NCI-H460 (cell line): ENCODE data around the gene ARF6. TPM values are rescaled to one million over a fixed set of nuclear protein-coding genes. Genes with fewer than 3 reads are reported as not detected.
A peak's percentile ranks its signal among the peaks of the same experiment; 100 is the strongest.
"Not testable (repeated sequence)": the region's sequence is repeated elsewhere in the genome, so short reads cannot be mapped to it uniquely, and the experiment has no call there.

Experiments
- DNase-seq: peaks from one replicate; pipeline ENCODE4 v3.0.0-alpha.2; 2016; ENCODE audit warnings: low read depth; ENCODE audit errors: extremely low read depth
- total RNA-seq: library from RNA; depleted of rRNA; stranded (reverse); fragments of >200 nt; shearing (Covaris generic); gene quantifications from 2 replicates; pipeline ENCODE4 v1.2.3, GENCODE V29; 2014

ARF6 gene
- total RNA-seq, 1 experiment from 2014 or later = 54.4 TPM

DNA sequence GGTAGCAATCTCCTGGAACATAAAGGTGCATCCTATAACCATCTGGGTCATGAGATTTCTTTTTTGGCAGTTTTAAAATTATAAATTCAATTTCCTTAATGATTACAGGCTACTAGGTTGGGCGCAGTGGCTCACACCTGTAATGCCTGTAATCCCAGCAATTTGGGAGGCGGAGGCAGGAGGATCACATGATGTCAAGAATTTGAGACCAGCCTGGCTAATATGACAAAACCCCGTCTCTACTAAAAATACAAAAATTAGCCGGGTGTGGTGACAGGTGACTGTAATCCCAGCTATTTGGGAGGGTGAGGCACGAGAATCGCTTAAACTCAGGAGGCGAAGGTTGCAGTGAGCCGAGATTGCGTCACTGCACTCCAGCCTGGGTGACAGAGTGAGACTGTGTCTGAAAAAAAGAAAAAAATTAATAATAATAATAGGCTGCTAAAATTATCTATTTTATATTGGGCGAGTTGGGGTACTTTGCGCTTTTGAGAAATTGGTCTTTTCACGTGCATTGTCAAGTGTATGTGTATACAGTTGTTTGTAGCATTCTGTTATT is 17.2 kb upstream of the ARF6 start:
- DNase-seq = no peak

DNA sequence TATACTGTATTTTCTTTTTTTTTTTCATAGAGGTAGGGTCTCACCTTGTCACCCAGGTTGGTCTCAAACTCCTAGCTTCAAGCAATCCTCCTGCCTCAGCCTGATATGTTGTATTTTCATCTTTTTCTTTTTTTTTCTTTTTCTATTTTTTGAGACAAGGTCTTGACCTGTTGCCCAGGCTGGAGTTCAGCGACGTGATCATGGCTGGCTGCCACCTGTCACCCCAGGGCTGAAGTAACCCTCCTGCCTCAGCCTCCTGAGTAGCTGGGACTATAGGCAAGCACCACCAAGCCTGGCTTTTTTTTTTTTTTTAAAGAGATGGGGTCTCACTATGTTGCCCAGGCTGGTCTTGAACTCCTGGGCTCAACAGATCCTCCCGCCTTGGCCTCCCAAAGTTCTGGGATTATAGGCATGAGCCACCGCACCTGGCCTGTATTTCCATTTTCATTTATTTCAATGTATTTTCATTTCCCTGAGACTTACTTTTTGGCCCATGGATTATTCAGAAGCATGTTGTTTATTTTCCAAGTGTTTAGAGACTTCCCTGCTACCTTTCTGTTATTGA is 16.2 kb upstream of the ARF6 start:
- no peak for DNase-seq

DNA sequence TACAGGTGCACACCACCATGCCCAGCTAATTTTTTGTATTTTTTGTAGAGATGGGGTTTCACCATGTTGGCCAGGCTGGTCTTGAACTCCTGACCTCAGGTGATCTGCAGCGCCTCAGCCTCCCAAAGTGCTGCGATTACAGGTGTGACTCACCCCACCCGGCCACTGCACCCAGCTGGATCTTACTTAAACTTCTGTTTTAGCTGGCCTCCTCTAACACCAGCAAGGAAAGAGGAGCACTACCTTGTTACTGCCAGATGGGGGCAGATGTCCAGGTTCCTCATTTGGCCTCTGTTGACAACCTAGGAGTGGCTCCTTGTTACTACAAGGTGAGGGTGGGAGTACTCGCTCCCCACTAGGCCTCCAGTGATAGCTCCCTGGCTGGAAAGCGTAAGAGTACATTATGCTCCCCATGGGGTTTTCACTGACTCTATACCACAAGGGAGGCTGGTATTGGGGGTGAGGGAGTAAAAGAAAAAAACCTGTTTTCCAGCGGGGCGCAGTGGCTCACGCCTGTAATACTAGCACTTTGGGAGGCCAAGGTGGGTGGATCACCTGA is 13.2 kb upstream of the ARF6 start:
- DNase-seq = peak; percentile 62

DNA sequence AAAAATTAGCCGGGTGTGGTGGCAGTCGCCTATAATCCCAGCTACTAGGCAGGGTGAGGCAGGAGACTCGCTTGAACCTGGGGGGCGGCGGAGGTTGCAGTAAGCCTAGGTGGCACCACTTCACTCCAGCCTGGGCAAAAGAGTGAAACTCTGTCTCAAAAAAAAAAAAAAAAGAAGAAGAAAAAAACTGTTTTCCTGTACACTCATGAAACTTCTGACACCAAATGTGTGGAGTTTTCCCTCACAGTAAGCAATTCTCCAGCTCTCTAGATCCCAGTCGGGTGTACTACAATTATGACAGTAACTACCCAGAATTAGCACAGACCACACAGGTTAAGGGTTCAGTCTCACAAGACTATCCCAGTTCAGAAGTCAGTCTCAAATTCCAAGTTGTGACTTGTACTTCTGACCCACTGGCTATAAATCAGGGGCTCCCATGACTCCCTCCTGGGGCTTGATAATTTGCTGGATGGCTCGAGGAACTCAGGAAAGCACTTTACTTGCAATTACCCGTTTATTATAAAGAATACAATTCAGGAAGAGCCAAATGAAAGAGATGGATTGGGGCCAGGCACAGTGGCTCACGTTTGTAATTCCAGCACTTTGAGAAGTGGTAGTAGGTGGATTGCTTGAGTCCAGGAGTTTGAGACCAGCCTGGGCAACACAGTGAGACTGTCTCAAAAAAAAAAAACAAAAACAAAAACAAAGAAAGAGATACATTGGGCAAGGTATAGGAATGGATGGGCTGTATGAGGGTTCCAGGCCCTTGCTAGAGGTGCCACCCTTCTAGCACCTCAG is 12.4 kb upstream of the ARF6 start:
- DNase-seq = no peak

DNA sequence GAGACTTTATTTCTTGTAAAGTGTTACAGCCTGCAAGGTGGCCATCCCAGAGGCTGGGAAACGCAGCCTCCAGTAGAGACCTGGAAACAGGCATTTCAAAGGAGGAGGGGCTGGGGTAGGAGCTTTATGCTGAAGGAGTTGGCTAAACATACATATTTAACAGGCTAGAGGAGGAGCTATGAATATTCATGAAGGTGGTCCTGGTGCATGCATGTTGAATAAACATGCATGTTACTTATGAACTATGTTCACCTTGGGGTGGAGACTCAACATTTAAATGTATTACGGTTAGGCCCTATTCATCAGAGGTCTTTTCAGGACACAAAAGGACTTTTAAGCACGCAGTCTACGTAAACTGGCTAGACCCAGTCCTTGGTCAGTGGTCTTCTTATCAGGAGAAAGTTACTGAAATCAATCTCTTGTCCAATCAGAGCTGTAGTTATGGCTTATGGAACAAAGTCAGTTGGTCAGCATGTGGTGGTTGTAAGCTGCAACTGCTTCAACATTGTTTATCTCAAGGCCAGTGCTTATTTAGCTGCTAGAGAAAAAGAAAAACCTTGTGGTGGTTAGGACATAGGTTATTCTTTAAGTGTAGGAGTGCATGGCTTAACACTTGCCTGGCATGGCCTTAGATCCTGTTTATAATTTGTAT is 11.4 kb upstream of the ARF6 start:
- no peak for DNase-seq

DNA sequence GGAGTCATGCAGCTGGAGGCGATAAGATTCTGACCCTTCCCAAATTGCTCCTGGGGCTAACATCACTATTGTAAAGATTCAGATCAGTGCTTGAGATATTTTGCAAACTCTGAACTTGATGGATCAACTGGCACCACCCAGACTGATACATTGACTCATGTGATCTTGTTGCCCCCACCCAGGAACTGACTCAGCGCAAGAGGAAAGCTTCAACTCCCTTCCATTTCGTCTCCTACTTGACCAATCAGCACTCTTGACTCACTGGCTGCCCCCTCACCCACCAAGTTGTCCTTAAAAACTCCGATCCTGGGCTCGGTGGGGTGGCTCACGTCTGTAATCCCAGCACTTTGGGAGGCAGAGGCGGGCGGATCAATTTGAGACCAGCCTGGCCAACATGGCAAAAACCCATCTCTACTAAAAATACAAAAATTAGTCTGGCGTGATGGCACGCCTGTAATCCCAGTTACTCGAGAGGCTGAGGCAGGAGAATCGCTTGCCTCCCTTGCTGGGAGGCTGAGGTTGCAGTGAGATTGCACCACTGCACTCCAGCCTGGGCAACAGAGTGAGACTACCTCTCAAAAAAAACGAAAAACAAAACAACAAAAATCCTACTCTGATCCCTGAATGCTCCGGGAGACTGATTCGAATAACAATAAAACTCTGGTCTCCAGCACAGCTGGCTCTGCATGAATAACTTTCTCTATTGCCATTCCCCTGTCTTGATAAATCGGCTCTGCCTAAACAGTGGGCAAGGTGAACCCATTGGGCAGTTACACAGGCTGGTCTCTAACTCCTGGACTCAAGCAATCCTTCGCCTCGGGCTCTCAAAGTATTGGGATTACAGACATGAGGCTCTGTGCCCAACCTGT is 9.8 kb upstream of the ARF6 start:
- DNase-seq = no peak

DNA sequence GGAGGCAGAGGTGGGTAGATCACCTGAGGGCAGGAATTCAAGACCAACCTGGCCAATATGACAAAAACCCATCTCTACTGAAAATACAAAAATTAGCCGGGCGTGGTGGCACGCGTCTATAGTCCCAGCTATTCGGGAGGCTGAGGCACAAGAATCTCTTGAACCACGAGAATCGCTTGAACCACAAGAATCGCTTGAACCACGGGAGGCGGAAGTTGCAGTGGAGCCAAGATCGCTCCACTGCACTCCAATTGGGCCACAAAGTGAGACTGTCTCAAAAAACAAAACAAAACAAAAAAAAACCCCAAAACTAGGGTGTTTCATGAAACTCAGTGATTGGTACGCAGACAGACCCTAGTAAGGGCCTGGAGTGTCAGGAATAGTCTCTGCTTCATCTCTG is 6.4 kb upstream of the ARF6 start:
- DNase-seq = no peak

DNA sequence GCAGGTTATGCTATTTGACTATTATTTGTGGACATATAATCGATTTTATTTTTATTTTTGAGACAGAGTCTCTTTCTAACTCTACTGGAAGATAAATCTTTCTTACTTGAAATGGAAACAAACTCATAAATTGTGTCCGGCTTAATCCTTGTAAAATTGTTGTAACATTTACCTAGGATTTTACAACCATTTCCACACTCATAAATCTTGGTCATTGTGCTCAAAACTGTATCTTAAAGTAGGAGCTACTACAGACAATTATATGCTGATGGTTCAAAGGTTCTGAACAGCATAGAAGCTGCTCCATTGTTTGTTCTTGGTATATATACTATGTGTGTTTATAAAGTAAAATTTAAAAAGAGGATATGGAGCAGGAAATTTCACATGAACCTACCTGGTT is 4.6 kb upstream of the ARF6 start:
- no peak for DNase-seq

DNA sequence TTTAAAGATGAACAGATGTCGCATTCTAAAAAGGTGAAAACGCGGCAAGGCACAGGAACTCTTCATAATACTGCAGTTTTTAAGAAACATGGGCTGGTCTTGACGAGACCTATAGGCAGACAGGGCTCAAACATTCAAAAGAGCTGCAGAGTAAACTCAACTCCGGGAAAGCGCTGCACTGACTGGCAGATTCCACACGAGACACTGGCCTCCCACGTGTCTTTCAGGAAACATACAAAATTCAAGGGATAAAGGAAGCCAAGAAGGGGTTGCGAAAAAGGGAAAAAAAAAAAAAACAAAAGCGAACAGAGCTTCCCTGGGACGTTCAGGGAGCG is 614 bp upstream of the ARF6 start:
- DNase-seq = peak; percentile 62

DNA sequence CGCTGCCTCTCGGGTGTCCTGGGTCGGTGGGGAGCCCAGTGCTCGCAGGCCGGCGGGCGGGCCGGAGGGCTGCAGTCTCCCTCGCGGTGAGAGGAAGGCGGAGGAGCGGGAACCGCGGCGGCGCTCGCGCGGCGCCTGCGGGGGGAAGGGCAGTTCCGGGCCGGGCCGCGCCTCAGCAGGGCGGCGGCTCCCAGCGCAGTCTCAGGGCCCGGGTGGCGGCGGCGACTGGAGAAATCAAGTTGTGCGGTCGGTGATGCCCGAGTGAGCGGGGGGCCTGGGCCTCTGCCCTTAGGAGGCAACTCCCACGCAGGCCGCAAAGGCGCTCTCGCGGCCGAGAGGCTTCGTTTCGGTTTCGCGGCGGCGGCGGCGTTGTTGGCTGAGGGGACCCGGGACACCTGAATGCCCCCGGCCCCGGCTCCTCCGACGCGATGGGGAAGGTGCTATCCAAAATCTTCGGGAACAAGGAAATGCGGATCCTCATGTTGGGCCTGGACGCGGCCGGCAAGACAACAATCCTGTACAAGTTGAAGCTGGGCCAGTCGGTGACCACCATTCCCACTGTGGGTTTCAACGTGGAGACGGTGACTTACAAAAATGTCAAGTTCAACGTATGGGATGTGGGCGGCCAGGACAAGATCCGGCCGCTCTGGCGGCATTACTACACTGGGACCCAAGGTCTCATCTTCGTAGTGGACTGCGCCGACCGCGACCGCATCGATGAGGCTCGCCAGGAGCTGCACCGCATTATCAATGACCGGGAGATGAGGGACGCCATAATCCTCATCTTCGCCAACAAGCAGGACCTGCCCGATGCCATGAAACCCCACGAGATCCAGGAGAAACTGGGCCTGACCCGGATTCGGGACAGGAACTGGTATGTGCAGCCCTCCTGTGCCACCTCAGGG is 679 bp downstream of the ARF6 start:
- DNase-seq = peak; percentile 15

DNA sequence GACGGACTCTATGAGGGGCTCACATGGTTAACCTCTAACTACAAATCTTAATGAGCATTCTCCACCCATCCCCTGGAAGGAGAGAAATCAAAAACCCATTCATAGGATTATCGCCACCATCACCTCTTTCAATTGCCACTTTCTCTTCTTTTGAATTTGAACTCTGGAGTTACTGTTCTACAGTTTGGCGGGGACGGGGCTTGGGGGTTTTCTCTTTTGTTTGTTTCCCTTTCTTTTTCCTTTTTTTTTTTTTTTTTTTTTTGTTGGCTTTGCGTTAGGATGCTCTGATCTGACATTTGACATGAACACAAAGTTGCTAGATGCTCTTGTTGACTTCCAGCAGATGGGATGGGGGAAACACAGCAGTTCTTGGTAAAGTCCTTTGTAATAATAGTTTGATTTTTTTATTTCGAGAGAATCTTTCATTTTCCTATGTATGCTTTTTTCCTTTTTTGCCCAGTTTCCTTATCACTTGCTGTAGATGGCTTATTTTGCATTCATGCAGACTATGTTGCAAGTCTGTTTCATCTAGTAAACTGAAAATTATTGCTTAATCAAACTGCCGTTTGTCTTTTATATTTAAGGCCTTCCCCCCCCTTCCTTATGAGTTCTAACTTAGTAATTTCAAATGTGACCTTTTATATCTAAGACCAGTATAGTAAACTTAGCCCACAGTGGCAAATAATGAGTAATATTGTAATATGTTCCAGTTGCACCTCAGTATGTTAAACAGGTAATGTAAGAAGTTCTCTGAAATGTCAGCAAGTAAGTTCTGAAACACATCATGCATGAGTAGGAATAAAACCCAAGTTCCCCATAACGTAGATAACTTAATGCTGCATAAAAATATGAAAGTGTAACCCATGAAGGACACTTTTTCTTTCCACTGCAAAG is 1.6 kb downstream of the ARF6 start:
- not testable (repeated sequence) for DNase-seq

DNA sequence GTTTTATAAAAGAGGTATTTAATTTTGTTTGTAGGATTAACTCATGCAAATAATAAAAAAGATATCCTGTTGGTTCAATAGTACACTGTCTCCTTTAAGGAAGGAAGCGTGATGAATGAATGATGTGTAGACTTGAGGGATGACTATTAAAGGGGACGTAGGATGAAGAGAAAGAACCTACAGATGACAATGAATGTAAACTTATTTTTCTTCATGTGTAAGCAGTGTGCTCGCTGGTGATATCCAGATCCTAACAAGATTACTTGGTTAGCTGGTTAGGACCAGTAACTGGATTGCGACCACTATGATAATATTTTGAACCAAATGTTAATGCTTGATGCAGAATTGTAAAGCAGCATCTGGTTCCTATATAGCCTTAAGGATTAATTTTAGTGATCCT is 2.6 kb downstream of the ARF6 start:
- DNase-seq = no peak

DNA sequence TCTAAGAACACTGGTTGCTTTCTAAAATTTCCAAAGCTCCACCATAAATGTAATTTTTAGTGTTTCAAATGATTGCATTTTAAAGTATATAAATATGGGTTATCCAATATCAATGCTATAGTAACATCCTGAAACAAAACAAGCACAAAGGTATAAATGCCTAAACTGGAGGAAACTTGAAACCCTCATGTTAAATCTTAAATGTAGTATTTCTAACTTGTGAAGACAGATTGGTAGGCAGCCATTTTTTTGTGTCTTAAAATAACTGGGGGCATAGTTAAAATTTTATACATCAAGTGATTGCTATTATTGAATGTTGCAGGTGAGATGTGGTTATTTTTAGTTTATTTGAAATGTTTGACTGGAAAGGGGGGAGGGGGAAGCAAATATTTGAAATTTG is 3.4 kb downstream of the ARF6 start:
- DNase-seq = not testable (repeated sequence)

DNA sequence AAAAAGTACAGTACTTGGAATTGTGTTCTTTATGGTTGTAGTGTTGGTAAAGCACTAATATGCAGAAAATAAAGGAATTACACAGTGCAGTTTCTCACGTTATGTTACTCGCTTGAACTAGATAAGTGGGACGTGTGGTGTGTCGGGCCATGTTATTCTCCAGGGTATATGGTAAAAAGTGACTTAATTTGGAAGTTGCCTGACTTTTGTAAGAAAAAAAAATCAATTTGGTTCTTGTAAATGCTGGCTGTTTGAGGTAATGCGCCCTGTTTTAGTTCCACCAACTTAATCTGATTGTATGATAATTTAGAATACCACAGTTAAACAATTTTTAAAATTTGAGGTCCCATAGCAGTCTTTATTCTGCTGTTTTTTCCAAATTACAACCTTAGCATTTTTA is 4.1 kb downstream of the ARF6 start:
- DNase-seq = no peak

DNA sequence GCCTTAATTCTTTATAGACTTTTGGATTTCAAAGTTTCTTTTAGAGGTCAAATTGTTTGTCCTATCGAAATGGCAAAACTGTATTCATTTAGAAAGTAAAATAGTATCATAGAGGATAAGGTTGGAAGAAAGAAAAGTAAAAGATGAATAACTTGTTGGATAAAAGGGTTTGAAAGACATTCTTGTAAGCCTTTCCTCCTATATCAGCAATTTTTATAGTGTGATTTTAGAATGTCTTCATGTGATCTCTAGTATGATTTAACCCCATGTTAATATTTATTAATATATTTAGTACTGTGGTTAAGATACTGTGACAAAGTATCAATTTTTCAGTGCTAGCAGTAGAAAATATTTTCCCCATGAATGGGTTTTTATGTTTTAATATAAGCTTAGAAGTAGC is 4.5 kb downstream of the ARF6 start:
- DNase-seq = no peak

DNA sequence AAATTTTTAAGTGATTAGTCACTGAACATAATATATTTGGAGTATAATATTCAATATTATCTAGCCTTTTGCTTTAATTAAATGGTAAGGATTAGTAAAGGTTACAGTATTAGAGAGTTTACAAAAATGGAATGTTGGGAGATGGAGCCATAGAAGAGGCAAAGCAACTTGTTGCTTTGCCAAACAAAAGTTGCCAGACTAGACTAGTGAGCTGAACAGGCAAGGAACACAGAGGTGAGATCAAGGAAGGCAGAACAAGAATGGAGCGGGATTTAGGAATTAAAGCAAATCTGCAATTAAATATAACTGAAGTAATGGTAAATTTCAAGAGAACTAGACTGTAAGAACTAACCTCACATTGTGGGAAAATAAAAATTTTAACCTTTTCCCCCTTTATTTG is 5.1 kb downstream of the ARF6 start:
- no peak for DNase-seq

DNA sequence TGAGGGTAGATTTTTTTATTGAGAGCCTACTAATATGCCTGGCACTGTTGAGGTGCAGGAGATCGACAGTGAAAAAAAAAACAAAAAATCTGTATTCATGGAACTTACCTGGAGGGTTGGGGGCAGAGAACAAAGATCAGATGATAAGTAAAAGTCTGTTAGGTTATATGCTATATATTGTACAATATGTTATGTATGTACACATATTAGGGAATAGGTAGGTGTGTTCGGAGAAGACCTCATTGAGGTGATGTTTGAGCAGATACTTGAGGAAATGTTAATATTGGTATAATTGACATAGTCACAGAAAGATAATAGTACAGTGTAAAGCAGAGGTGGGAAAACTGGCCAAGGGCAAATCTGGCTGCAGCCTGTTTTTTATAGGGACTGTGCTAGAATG is 5.6 kb downstream of the ARF6 start:
- DNase-seq = no peak

DNA sequence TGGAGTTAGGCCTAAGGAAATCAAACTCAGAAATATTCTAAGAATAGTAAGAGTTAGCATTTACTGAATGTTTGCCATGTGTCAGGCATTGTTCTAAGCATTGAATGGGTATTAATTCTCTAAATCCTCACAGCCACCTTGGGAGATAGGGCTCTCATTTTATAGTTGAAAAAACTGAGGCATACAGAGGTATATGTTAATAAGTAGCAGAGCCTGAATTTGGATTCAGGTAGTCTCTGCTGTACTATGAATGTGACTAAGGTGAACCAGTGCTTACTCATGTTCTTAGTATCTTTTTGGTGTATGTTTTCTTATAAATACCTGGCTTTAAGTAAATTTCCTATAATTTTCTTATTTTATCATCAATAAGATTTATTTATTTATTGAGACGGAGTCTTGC is 8.1 kb downstream of the ARF6 start:
- no peak for DNase-seq
